MM.1S (cell line): ENCODE results near the gene PTPRG.

Source experiments
- DNase-seq: peaks from one replicate; pipeline ENCODE4 v3.0.0-alpha.2; 2015
- H2AFZ ChIP-seq: fragments of 300-600 bp; sonication (generic); 2 replicates; pipeline ENCODE4 v1.6.0; 2016; ENCODE audit warnings: antibody characterized with exemption, low read length
- H3F3A ChIP-seq: fragments of 300-600 bp; sonication (generic); 2 replicates; pipeline ENCODE4 v1.6.1; 2016; ENCODE audit warnings: mild to moderate bottlenecking, antibody characterized with exemption, low read length, moderate library complexity, mixed read lengths; ENCODE audit not compliant: insufficient read depth
- H3K27ac ChIP-seq: fragments of 300-600 bp; sonication (generic); 2 replicates; pipeline ENCODE4 v1.5.1; 2016; ENCODE audit warnings: mild to moderate bottlenecking, low read length
- H3K27me3 ChIP-seq: fragments of 300-600 bp; sonication (generic); replicated peaks from 2 replicates; pipeline ENCODE4 v1.6.0; 2016; ENCODE audit warnings: low read length; ENCODE audit not compliant: insufficient read depth
- H3K36me3 ChIP-seq: fragments of 300-600 bp; sonication (generic); replicated peaks from 2 replicates; pipeline ENCODE4 v1.6.1; 2016; ENCODE audit warnings: mild to moderate bottlenecking, low read length, mixed read lengths; ENCODE audit not compliant: insufficient read depth
- H3K4me1 ChIP-seq: fragments of 300-600 bp; sonication (generic); 2 replicates; pipeline ENCODE4 v1.6.1; 2016; ENCODE audit warnings: low read length, mixed read lengths
- H3K4me2 ChIP-seq: fragments of 300-600 bp; sonication (generic); 2 replicates; pipeline ENCODE4 v1.6.0; 2016; ENCODE audit warnings: low read depth, low read length
- H3K4me3 ChIP-seq: fragments of 300-600 bp; sonication (generic); 2 replicates; pipeline ENCODE4 v1.5.1; 2016; ENCODE audit warnings: low read length, mixed read lengths
- H3K79me2 ChIP-seq: fragments of 300-600 bp; sonication (generic); 2 replicates; pipeline ENCODE4 v1.6.1; 2016; ENCODE audit warnings: mixed run types, low read length, mixed read lengths
- H3K9ac ChIP-seq: fragments of 300-600 bp; sonication (generic); 2 replicates; pipeline ENCODE4 v1.6.1; 2016; ENCODE audit warnings: low read length, mixed read lengths
- H3K9me2 ChIP-seq: fragments of 300-600 bp; sonication (generic); replicated peaks from 2 replicates; pipeline ENCODE4 v1.6.1; 2016; ENCODE audit warnings: mild to moderate bottlenecking, low read length, mixed read lengths; ENCODE audit not compliant: insufficient read depth
- H3K9me3 ChIP-seq: fragments of 300-600 bp; sonication (generic); replicated peaks from 2 replicates; pipeline ENCODE4 v1.6.1; 2016; ENCODE audit warnings: mild to moderate bottlenecking, low read length, mixed read lengths; ENCODE audit not compliant: insufficient read depth
- H4K20me1 ChIP-seq: fragments of 300-600 bp; sonication (generic); 2 replicates; pipeline ENCODE4 v1.6.1; 2016; ENCODE audit warnings: mild to moderate bottlenecking, low read length, moderate library complexity, mixed read lengths; ENCODE audit not compliant: insufficient read depth
- EZH2 ChIP-seq: fragments of 300-600 bp; sonication (generic); optimal IDR thresholded peaks from 2 replicates; pipeline ENCODE3; 2017; ENCODE audit warnings: low read depth, mild to moderate bottlenecking, antibody characterized with exemption, low read length, mixed read lengths
- EZH2phosphoT487 ChIP-seq: fragments of 300-600 bp; sonication (generic); IDR thresholded peaks from 2 replicates; pipeline ENCODE4 v1.6.1; 2018; ENCODE audit warnings: antibody characterized with exemption, low read length
- TF ChIP-seq, protein P1 (sequence below): fragments of 300-600 bp; sonication (generic); IDR thresholded peaks from 2 replicates; pipeline ENCODE4 v1.5.1; 2016; ENCODE audit warnings: antibody characterized with exemption, low read length, mixed read lengths

Gene PTPRG

DNA sequence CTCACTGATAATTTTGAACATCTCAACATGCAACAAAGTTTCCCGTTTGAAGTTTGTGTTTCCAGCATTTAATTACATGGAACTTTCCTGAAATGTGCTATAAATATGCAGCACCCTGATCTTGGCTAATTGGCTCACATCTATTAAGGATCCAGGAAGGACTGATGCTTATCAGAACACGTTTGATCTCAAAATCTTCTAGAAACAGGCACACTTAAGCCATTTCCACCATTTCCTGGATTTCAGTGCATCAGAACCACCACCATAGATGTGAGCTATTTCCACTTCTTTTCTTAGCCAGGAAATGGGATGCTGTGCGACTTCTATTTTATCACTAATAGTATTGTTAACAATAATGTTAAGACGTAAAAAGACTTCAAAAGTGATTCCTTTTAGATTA, 583.1 kb downstream of the PTPRG start:
- Histone ChIP-seq H4K20me1 (no peaks in the 10 kb centered on the region), H3K4me1 (peaks cover 6% of the 10 kb centered on the region; the same call in 1 of the 2 replicates), H3K27me3 (no peaks in the 10 kb centered on the region), H3K27ac (no peak overlapping the region), H3K36me3 (no peaks in the 10 kb centered on the region), H3K9me3 (no peaks in the 10 kb centered on the region), H3K9me2 (no peaks in the 10 kb centered on the region), H3K9ac (no peak overlapping the region), H2AFZ (no peak overlapping the region), H3K4me3 (no peak overlapping the region), H3K79me2 (no peaks in the 10 kb centered on the region), H3K4me2 (no peak overlapping the region), H3F3A (no peaks in the 10 kb centered on the region)
- TF ChIP-seq, protein P1, sequence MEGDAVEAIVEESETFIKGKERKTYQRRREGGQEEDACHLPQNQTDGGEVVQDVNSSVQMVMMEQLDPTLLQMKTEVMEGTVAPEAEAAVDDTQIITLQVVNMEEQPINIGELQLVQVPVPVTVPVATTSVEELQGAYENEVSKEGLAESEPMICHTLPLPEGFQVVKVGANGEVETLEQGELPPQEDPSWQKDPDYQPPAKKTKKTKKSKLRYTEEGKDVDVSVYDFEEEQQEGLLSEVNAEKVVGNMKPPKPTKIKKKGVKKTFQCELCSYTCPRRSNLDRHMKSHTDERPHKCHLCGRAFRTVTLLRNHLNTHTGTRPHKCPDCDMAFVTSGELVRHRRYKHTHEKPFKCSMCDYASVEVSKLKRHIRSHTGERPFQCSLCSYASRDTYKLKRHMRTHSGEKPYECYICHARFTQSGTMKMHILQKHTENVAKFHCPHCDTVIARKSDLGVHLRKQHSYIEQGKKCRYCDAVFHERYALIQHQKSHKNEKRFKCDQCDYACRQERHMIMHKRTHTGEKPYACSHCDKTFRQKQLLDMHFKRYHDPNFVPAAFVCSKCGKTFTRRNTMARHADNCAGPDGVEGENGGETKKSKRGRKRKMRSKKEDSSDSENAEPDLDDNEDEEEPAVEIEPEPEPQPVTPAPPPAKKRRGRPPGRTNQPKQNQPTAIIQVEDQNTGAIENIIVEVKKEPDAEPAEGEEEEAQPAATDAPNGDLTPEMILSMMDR: no peak
- TF ChIP-seq EZH2phosphoT487 (no peak), EZH2 (no peak)
- no peak for DNase-seq

DNA sequence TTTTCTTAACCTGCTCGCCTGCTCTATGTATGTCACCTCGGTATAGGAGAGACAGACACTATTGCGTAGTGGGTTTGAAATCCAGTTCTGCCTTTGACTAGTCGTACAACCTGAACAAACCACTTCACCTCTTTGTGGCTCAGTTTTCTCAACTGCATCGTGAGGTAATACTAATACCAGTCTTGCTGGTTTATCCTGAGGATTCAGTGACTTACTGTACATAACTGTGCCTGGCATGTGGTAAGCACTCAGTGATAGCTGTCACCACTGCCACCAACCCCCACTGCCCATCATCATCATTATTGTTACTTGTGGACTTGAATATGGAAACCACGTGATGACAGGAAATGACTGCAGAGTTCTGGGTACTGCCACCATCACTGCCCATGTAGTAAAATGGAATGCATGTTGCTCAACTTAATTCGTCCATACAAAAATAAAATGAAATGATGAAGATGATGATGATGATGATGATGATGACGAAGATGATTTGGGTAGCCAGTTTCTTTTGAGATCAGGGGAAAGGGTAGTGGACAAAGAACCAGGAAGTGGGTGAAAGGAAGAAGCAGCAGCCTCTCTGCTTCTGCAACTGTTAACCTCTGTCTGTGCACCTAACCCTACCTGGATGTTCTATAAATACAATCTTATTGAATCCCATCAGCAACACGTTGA, 583.9 kb downstream of the PTPRG start:
- no peaks in the 10 kb centered on the region for H3K27me3 ChIP-seq
- no peak overlapping the region for H3K9ac ChIP-seq
- H3F3A ChIP-seq: no peaks in the 10 kb centered on the region
- no peak overlapping the region for H3K27ac ChIP-seq
- no peak overlapping the region for H3K4me3 ChIP-seq
- no peaks in the 10 kb centered on the region for H3K9me2 ChIP-seq
- no peak overlapping the region for H3K4me2 ChIP-seq
- no peak for DNase-seq
- no peaks in the 10 kb centered on the region for H4K20me1 ChIP-seq
- no peak for TF ChIP-seq EZH2phosphoT487
- TF ChIP-seq, protein P1: no peak
- TF ChIP-seq EZH2: no peak
- H3K36me3 ChIP-seq: no peaks in the 10 kb centered on the region
- H3K9me3 ChIP-seq: no peaks in the 10 kb centered on the region
- H3K4me1 ChIP-seq: peaks cover 6% of the 10 kb centered on the region; the same call in 1 of the 2 replicates
- no peaks in the 10 kb centered on the region for H3K79me2 ChIP-seq
- no peak overlapping the region for H2AFZ ChIP-seq

DNA sequence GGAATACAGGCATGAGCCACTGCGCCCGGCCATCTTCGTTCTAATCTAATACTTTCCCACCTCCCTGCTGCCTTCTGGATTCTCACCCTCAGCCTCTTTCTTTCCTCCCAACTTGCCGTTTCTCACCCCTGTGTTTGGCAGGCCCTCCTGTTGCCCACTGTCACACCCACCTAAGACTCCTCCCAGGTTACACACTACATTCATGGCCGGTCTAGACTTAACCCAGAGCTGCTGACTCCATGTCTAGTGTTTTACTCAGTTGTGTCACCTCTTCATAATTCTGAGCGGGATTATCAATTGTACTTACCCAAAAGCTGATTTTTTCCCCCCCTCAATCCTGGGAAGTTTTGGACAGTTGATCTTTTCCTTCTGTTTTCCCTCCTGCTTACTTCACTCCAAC, 588.2 kb downstream of the PTPRG start:
- Histone ChIP-seq H3K9me3 (no peaks in the 10 kb centered on the region), H3K4me1 (no peaks in the 10 kb centered on the region), H3K9ac (no peak overlapping the region), H3K9me2 (no peaks in the 10 kb centered on the region), H4K20me1 (no peaks in the 10 kb centered on the region), H3K4me3 (no peak overlapping the region), H2AFZ (no peak overlapping the region), H3K27me3 (no peaks in the 10 kb centered on the region), H3K27ac (no peak overlapping the region), H3K36me3 (no peaks in the 10 kb centered on the region), H3F3A (no peaks in the 10 kb centered on the region), H3K4me2 (no peak overlapping the region), H3K79me2 (no peaks in the 10 kb centered on the region)
- TF ChIP-seq, protein P1: no peak
- TF ChIP-seq EZH2 (no peak), EZH2phosphoT487 (no peak)
- no peak for DNase-seq
